ENCODE data around the gene MYBPC2. TPM values are rescaled to one million over a fixed set of nuclear protein-coding genes. Genes with fewer than 3 reads are reported as not detected.

Gene MYBPC2
- total and polyA plus RNA-seq, 2 of the 4 experiments (the other 2 are of a cell fraction) = not detected

GRCh38 chr19:50423279-50424113 lies 9.2 kb upstream of the MYBPC2 start:
- H4K8ac ChIP-seq (ENCODE audit: low read depth in 2 of 2, low read length in 2 of 2) = no peak overlapping the region
- no peaks in the 10 kb centered on the region for H3K9me1 ChIP-seq (ENCODE audit: insufficient read depth, low read length)
- H3K9me3 ChIP-seq (ENCODE audit: control insufficient read depth, insufficient read depth, low read length) = no peaks in the 10 kb centered on the region
- H3K14ac ChIP-seq (replicated peaks; ENCODE audit: low read depth, low read length) = no peak overlapping the region
- H2BK20ac ChIP-seq (ENCODE audit: low read depth, low read length) = no peak overlapping the region
- H4K20me1 ChIP-seq (ENCODE audit: insufficient read depth, low read length) = no peaks in the 10 kb centered on the region
- in situ Hi-C loops (cut with MboI; ENCODE audit: low sequenced_read_pairs) (no loop called here), dilution Hi-C loops (cut with HindIII; ENCODE audit: low sequenced_read_pairs, unreplicated experiment) (no loop called here), intact Hi-C loops (cut with micrococcal nuclease) (no loop called here)
- no peak overlapping the region for H2AK9ac ChIP-seq (replicated peaks; ENCODE audit: low read depth, low read length, poor library complexity)
- H2AFZ ChIP-seq (replicated peaks; ENCODE audit: low read length, poor library complexity) = no peak overlapping the region
- H2AK5ac ChIP-seq (ENCODE audit: low read depth, low read length) = no peak overlapping the region
- no peaks in the 10 kb centered on the region for H3K36me3 ChIP-seq (ENCODE audit: control insufficient read depth, insufficient read depth, low read length)
- peaks cover 24% of the 10 kb centered on the region for H3K27me3 ChIP-seq (ENCODE audit: control insufficient read depth, insufficient read depth, low read length)
- no peak for DNase-seq
- no TSS peak for BruUV-seq (replicated peaks)
- H3K23ac ChIP-seq (ENCODE audit: low read depth, low read length) = no peak overlapping the region
- H3K4me3 ChIP-seq (ENCODE audit: insufficient read depth, low read depth, low read length) = no peak overlapping the region
- no peak overlapping the region for H2BK15ac ChIP-seq (ENCODE audit: low read depth, low read length)
- H3K4me1 ChIP-seq (ENCODE audit: control insufficient read depth, insufficient read depth, low read length) = no peaks in the 10 kb centered on the region
- H3K18ac ChIP-seq (ENCODE audit: low read depth, low read length) = no peak overlapping the region
- ATAC-seq (ENCODE audit: low read depth) = no peak
- no peak overlapping the region for H3K9ac ChIP-seq (ENCODE audit: low read depth, low read length)
- 83% methylated on average over 14 of the region's 22 CpGs; no CpG with 5 or more reads in 1 of the 2 experiments for WGBS, 2 experiments (ENCODE audit: extremely low coverage in 2 of 2, insufficient read length in 1 of 2)
- TF ChIP-seq RCOR1 (IDR thresholded peaks at IDR 0.05; ENCODE audit: insufficient replicate concordance, low read length) = no peak
- TF ChIP-seq USF2 (IDR thresholded peaks at IDR 0.05; ENCODE audit: low read depth, low read length) = no peak
- no peak for TF ChIP-seq POLR2A (IDR thresholded peaks at IDR 0.05; ENCODE audit: low read depth, low read length)
- TF ChIP-seq RFX5 (IDR thresholded peaks at IDR 0.05; ENCODE audit: low read depth, low read length) = no peak
- no peak for TF ChIP-seq CTCF (conservative IDR thresholded peaks at IDR 0.05; ENCODE audit: low read depth, low read length)
- no peak for TF ChIP-seq FOS (IDR thresholded peaks at IDR 0.05; ENCODE audit: low read depth, low read length)
- TF ChIP-seq CHD1 (IDR thresholded peaks at IDR 0.05; ENCODE audit: low read depth, low read length) = no peak
- TF ChIP-seq BHLHE40 (IDR thresholded peaks at IDR 0.05; ENCODE audit: low read depth, low read length) = no peak
- TF ChIP-seq SMC3 (IDR thresholded peaks at IDR 0.05; ENCODE audit: low read depth, low read length) = no peak
- TF ChIP-seq RAD21 (IDR thresholded peaks at IDR 0.05; ENCODE audit: low read length) = no peak
- POLR2A ChIA-PET (ENCODE audit: unreplicated experiment) = no interaction called here
- no peak overlapping the region for H2BK5ac ChIP-seq (ENCODE audit: low read depth, low read length, poor library complexity, severe bottlenecking)
- no peak overlapping the region for H3K4ac ChIP-seq (ENCODE audit: low read depth, low read length)
- no peak overlapping the region for H4K5ac ChIP-seq (ENCODE audit: low read depth, low read length)
- no peak overlapping the region for H3K27ac ChIP-seq (ENCODE audit: insufficient read depth, low read length)
- H4K91ac ChIP-seq (ENCODE audit: insufficient read depth, low read depth, low read length) = no peak overlapping the region
- CTCF ChIA-PET = no interaction called here
- H3K56ac ChIP-seq (ENCODE audit: extremely low read depth, insufficient read depth, low read length) = no peak overlapping the region
- H3K4me2 ChIP-seq (ENCODE audit: low read depth, low read length) = no peak overlapping the region
- no peaks in the 10 kb centered on the region for H3K79me1 ChIP-seq (ENCODE audit: low read depth in 1 of 2, low read length in 2 of 2)
- H2BK120ac ChIP-seq (ENCODE audit: low read depth, low read length) = no peak overlapping the region
